Transverse colon (tissue), 4 donors: ENCODE data around the gene MSANTD2. TPM values are rescaled to one million over a fixed set of nuclear protein-coding genes. Genes with fewer than 3 reads are reported as not detected.

Experiments used
- DNase-seq: peaks from one replicate; pipeline ENCODE4 v3.0.0-alpha.2; 2019
- H3K27ac ChIP-seq, 4 donors: fragments of 200-600 bp; sonication (generic); 2 replicates each; pipeline ENCODE4 v1.5.1; 2016 to 2018; ENCODE audit warnings: inconsistent platforms in 4 of 4
- H3K27me3 ChIP-seq: fragments of 200-600 bp; sonication (generic); 2 replicates; pipeline ENCODE4 v1.5.1; 2017; ENCODE audit warnings: inconsistent platforms
- H3K36me3 ChIP-seq, 4 donors: fragments of 200-600 bp; sonication (generic); 2 replicates each; pipeline ENCODE4 v1.5.1; 2017 to 2019; ENCODE audit warnings: inconsistent platforms in 4 of 4
- H3K4me1 ChIP-seq, 4 donors: fragments of 200-600 bp; sonication (generic); 2 replicates each; pipeline ENCODE4 v1.5.1; 2017 to 2020; ENCODE audit warnings: inconsistent platforms in 4 of 4
- H3K4me3 ChIP-seq, 4 donors: fragments of 200-600 bp; sonication (generic); 1 replicate in 1 of 4; 2 replicates in 3 of 4; pipeline versions ENCODE4 v1.5.1 to v1.6.1; 2017 to 2019; ENCODE audit warnings: inconsistent platforms in 4 of 4
- H3K9me3 ChIP-seq, 2 donors: fragments of 200-600 bp; sonication (generic); 2 replicates each; pipeline ENCODE4 v1.5.1; 2017 to 2019; ENCODE audit warnings: inconsistent platforms in 2 of 2
- EP300 ChIP-seq: sonication (generic); formaldehyde crosslinking; IDR thresholded peaks from one replicate; pipeline ENCODE4 v1.6.1; 2017; ENCODE audit warnings: antibody characterized with exemption, low read depth
- POLR2A ChIP-seq: fragments of 450-650 bp; IDR thresholded peaks from one replicate; pipeline ENCODE4 v1.6.1; 2016; ENCODE audit warnings: antibody characterized with exemption, mild to moderate bottlenecking, moderate library complexity
- POLR2AphosphoS5 ChIP-seq, 3 donors: sonication (generic); formaldehyde crosslinking; IDR thresholded peaks; one replicate each; pipeline ENCODE4 v1.6.1; 2016; ENCODE audit warnings: antibody characterized with exemption in 3 of 3
- WGBS, 2 donors: methylation state at CpG; one replicate each; pipeline ENCODE4 v1.1.5; 2018; ENCODE audit warnings: low coverage in 1 of 2; 5-methylcytosine and 5-hydroxymethylcytosine counted together
- in situ Hi-C, 4 donors: fragments of 200-750 bp; cut with MboI; loops; one replicate each; pipeline versions ENCODE4 v1.15.0 to v1.15.1; 2017; ENCODE audit warnings: low sequenced_read_pairs in 3 of 4, low pct_ligation_motif_present in 1 of 4, low pct_unique_long_range_greater_than_20kb in 1 of 4
- intact Hi-C: fragments of 100-400 bp; cut with DNase I; formaldehyde crosslinking; loops from one replicate; pipeline ENCODE4 v1.15.1; 2023; ENCODE audit warnings: low total_unique reads
- total RNA-seq, 4 donors: library from RNA; depleted of rRNA; stranded (reverse); fragments of >200 nt; gene quantifications; one replicate each; pipeline ENCODE4 v1.1.0, GENCODE V29; 2016
- TF ChIP-seq, protein P1 (sequence below), 5 experiments: fragments of 200-600 bp in 3 of 5; fragments of 450-650 bp in 2 of 5; sonication (generic) in 3 of 5; IDR thresholded peaks; 1 replicate in 2 of 5; 2 replicates in 3 of 5; pipeline ENCODE4 v1.5.1; 2016 to 2017; ENCODE audit warnings: antibody characterized with exemption in 5 of 5, inconsistent platforms in 3 of 5, mild to moderate bottlenecking in 2 of 5, moderate library complexity in 1 of 5

Gene MSANTD2
- total RNA-seq, 4 donors from 2014 or later: 8.1 to 40.0 (median 15.1) TPM

- no peak overlapping the region for H3K4me3 ChIP-seq
- in situ Hi-C loops: loop anchor here in 2 of 4 donors (10.0 to 25.0 kb wide), 3 partner anchors 69 to 104 kb away; partner anchors contain the start of genes SIAE (in 1 of the 2) and SPA17 (in 1 of the 2)
- no peak for DNase-seq
- H3K27ac ChIP-seq: no peak overlapping the region
- TF ChIP-seq POLR2A (no peak), EP300 (no peak), POLR2AphosphoS5 (IDR thresholded peaks at IDR 0.05) (no peak)
- TF ChIP-seq, protein P1, sequence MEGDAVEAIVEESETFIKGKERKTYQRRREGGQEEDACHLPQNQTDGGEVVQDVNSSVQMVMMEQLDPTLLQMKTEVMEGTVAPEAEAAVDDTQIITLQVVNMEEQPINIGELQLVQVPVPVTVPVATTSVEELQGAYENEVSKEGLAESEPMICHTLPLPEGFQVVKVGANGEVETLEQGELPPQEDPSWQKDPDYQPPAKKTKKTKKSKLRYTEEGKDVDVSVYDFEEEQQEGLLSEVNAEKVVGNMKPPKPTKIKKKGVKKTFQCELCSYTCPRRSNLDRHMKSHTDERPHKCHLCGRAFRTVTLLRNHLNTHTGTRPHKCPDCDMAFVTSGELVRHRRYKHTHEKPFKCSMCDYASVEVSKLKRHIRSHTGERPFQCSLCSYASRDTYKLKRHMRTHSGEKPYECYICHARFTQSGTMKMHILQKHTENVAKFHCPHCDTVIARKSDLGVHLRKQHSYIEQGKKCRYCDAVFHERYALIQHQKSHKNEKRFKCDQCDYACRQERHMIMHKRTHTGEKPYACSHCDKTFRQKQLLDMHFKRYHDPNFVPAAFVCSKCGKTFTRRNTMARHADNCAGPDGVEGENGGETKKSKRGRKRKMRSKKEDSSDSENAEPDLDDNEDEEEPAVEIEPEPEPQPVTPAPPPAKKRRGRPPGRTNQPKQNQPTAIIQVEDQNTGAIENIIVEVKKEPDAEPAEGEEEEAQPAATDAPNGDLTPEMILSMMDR (IDR thresholded peaks at IDR 0.05): no peak
- intact Hi-C loops: no loop called here
- H3K27me3 ChIP-seq: peaks cover 19% of the 10 kb centered on the region
- WGBS, 2 donors: 80 to 98% methylated on average over 1 to 2 of the region's 2 CpGs
- peaks cover 0 to 34% (median 19%) of the 10 kb centered on the region in 4 donors for H3K4me1 ChIP-seq
- H3K9me3 ChIP-seq: no peaks in the 10 kb centered on the region
- peaks cover 0 to 10% (median 0%) of the 10 kb centered on the region in 4 donors for H3K36me3 ChIP-seq
Measured at GRCh38 chr11:124766156-124766555, 34.0 kb downstream of the MSANTD2 start.

- Histone ChIP-seq H3K9me3 (no peaks in the 10 kb centered on the region), H3K4me1 (peaks cover 10 to 47% (median 34%) of the 10 kb centered on the region in 4 donors), H3K4me3 (peak overlapping the region; percentile 42 to 66 (median 54)), H3K27ac (peak overlapping the region; percentile 83 to 87 (median 86)), H3K27me3 (peaks cover 46% of the 10 kb centered on the region), H3K36me3 (peaks cover 0 to 10% (median 0%) of the 10 kb centered on the region in 4 donors)
- in situ Hi-C loops: loop anchor here (5.0 to 25.0 kb wide), 4 partner anchors 71 to 101 kb away; partner anchors contain the start of genes SIAE (in 3 of the 4) and SPA17 (in 3 of the 4)
- intact Hi-C loops: loop anchor here (2.0 to 5.0 kb wide), 2 partner anchors 74 to 91 kb away; partner anchors contain the start of genes SIAE and SPA17
- peak; percentile 91 for DNase-seq
- 7 to 8% methylated on average over 4 to 21 of the region's 21 CpGs for WGBS, 2 donors
- TF ChIP-seq EP300 (no peak), POLR2AphosphoS5 (IDR thresholded peaks at IDR 0.05) (no peak)
- TF ChIP-seq, protein P1 (IDR thresholded peaks at IDR 0.05): peak; percentile 75 to 84 (median 80)
Measured at GRCh38 chr11:124763156-124763947, 36.9 kb downstream of the MSANTD2 start.

- no peaks in the 10 kb centered on the region for H3K9me3 ChIP-seq
- peaks cover 10 to 52% (median 35%) of the 10 kb centered on the region in 4 donors for H3K4me1 ChIP-seq
- in situ Hi-C loops (loop anchor here (5.0 to 25.0 kb wide), 4 partner anchors 72 to 100 kb away; partner anchors contain the start of genes SIAE (in 3 of the 4) and SPA17 (in 3 of the 4)), intact Hi-C loops (loop anchor here (2.0 to 5.0 kb wide), 2 partner anchors 75 to 90 kb away; partner anchors contain the start of genes SIAE and SPA17)
- H3K27me3 ChIP-seq: peaks cover 51% of the 10 kb centered on the region
- H3K27ac ChIP-seq: peak overlapping the region; percentile 83 to 87 (median 86)
- TF ChIP-seq POLR2AphosphoS5 (IDR thresholded peaks at IDR 0.05): no peak
- 1% methylated on average over 24 of the region's 45 CpGs; no CpG with 5 or more reads in 1 of the 2 donors for WGBS, 2 donors
- peak overlapping the region; percentile 42 to 66 (median 54) for H3K4me3 ChIP-seq
- DNase-seq: peak; percentile 19
- peaks cover 0 to 9% (median 0%) of the 10 kb centered on the region in 4 donors for H3K36me3 ChIP-seq
Measured at GRCh38 chr11:124762624-124763155, 37.5 kb downstream of the MSANTD2 start.

DNA sequence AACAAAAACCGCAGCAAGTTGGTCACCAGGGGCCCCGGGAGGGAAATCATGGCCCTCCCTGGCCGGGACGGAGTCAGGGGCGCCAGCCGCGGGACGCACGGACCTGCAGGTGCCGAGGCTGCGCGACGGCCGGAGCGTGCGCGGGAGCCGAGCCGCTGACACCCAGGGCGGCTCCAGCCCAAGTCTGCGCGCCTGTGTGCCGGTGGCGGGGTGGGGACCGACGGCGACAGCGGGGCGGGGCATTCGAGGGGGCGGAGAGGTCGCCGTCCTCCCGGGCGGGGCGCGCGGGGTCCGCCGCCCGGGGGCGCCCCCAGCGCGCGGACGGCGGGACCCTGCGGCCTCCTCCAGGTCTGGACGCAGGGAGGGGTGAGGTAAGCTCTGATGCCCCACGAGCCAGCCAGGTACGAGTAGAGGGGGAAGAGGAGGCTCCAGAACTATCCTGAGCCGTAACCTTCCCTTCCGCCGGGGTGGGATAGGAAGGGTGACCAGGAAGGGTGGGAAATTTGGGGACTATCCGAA, 38.0 kb downstream of the MSANTD2 start, which contains the start of gene ESAM:
ESAM (minus strand) TSS at position 186 of the 519 bp plus-strand sequence; CDS start at position 50, 136 bp downstream.
- H3K27ac ChIP-seq: peak within 1 kb of the TSS; percentile 83 to 87 (median 86)
- peaks cover 0 to 4% (median 0%) of the 10 kb centered on the region in 4 donors for H3K36me3 ChIP-seq
- in situ Hi-C loops: loop anchor here (5.0 to 25.0 kb wide), 4 partner anchors 73 to 100 kb away; partner anchors contain the start of genes SIAE (in 3 of the 4) and SPA17 (in 3 of the 4)
- H3K4me1 ChIP-seq: peaks cover 10 to 52% (median 35%) of the 10 kb centered on the region in 4 donors
- peak; percentile 25 to 86 (median 81) for TF ChIP-seq POLR2AphosphoS5 (IDR thresholded peaks at IDR 0.05)
- TF ChIP-seq POLR2A: peak; percentile 40
- no peak for TF ChIP-seq EP300
- DNase-seq: peak; percentile 84
- H3K27me3 ChIP-seq: peaks cover 57% of the 10 kb centered on the region
- peak within 1 kb of the TSS; percentile 42 to 66 (median 54) for H3K4me3 ChIP-seq
- 0% methylated on average over 13 of the region's 55 CpGs; no CpG with 5 or more reads in 1 of the 2 donors for WGBS, 2 donors
- no peaks in the 10 kb centered on the region for H3K9me3 ChIP-seq
- intact Hi-C loops: loop anchor here (2.0 to 5.0 kb wide), 2 partner anchors 75 to 89 kb away; partner anchors contain the start of genes SIAE and SPA17
